Mesenteric fat pad (tissue), 1 donor: Measurements from ENCODE around the gene EXOC6. TPM values are rescaled to one million over a fixed set of nuclear protein-coding genes. Genes with fewer than 3 reads are reported as not detected.
"Not testable (repeated sequence)": the region's sequence is repeated elsewhere in the genome, so short reads cannot be mapped to it uniquely, and the experiment has no call there.

Experiments
- DNase-seq: peaks from one replicate; pipeline ENCODE4 v3.0.0-alpha.2; 2020; ENCODE audit warnings: low spot score
- total RNA-seq: library from RNA; stranded (reverse); fragmentation: NEBNext Ultra II Directional; extraction: Animal tissue kit (Norgen Biotek cat#: 25700); gene quantifications from one replicate; pipeline ENCODE4 v1.2.1, GENCODE V29; 2021
- donor health status: DM: yes; HTN: yes; CAD: no.

EXOC6 gene
- total RNA-seq, 1 donor from 2014 or later: 12.3 TPM

GRCh38 chr10:92937876-92938275 is 89.6 kb downstream of the EXOC6 start:
- no peak for DNase-seq

GRCh38 chr10:92938841-92939240 is 90.5 kb downstream of the EXOC6 start:
- DNase-seq: no peak

- DNase-seq: no peak
Observed at GRCh38 chr10:92942226-92942625, 93.9 kb downstream of the EXOC6 start.

DNA sequence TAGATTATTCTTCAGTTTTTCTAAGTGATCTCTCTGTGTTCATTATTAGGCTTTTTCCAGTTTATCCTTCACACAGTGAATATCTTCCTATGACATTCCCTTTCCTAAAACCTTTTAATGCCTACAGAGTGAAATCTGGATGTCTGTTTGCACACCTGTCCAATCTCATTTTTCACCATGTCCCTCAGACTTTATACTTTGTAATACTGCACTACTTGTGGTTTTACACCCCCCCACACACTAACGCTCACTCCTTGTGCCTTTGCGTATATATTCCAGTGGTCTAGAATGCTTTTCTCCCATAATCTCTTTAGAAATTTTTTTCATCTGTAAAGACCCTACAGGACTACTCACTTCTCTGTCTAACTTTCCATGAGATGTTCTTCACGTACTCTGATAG is 98.2 kb downstream of the EXOC6 start:
- DNase-seq: no peak

GRCh38 chr10:92952573-92952972 is 104.3 kb downstream of the EXOC6 start:
- not testable (repeated sequence) for DNase-seq

DNA sequence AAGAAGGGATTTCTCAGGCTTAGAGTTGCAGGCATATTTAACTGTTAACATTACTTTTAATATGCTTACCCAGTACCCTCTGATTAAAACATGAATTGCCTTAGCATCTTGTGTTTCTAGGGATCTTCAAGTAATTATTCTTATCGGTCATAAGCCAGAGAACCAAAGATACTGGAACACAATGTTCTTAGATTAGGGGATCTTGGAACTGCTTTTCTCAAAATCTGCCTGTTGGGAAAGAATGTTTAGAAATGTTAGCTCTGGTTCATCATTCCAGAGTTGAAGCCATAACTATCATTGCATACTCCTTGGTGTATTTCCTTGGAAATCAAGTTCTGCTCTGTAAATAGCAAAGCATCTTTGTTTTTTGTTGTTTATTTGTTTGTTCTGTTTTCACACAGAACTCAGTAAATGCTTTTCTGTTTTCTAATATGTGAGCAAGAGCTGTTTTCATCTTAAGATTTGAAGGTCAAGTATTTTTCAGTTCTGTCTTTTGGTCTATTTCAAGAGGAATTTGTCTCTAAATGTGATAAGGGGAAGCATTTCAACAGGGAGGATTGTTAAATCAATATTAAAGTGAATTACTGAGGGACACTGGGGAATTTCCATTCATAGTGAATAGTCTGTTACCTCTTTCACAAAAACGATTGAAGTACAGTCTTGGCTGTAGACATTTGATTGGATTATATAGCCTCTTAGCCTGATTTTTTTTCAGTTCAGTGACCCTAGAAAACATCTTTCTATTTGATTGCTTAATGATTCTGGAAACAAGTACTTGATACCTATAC is 109.1 kb downstream of the EXOC6 start:
- no peak for DNase-seq

GRCh38 chr10:92961638-92962037 is 113.3 kb downstream of the EXOC6 start:
- DNase-seq: no peak

DNA sequence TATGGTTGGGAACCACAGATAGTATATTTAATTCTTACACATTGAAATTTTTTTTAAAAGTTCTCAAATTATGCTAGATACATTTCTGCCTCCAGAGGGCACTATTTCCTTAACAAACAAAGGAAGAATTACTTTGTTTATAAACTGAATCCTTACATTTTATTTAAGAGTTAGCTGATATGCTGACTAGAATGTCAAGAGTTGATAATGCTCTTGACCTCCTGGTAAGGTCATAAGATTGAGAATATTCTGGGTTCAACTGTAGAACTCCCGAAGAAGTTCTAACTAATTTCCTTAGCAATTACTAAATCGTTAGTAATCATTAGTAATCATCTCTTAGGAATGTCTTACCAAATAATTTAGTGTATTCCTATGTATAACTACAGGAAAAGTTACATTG is 117.0 kb downstream of the EXOC6 start:
- DNase-seq: no peak

- no peak for DNase-seq
Observed at GRCh38 chr10:92967641-92968040, 119.3 kb downstream of the EXOC6 start.

DNA sequence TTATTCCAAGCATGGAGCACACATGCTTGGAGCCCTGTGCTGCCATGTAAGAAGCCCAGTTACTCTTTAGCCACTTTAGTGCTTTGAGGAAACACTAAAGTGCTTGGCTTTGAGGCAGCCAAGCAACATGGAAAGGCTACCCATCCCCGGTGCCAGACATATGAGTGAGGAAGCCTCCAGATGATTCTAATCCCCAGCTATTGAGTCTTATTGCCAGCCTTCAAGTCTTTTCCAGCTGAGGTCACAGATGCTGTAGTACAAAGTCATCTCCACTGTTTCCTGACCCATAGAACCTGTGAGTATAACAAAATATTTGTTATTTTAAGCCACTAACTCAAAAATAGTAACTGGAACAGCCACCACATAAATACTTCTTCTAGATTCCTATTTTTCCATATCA is 120.8 kb downstream of the EXOC6 start:
- DNase-seq: no peak

DNA sequence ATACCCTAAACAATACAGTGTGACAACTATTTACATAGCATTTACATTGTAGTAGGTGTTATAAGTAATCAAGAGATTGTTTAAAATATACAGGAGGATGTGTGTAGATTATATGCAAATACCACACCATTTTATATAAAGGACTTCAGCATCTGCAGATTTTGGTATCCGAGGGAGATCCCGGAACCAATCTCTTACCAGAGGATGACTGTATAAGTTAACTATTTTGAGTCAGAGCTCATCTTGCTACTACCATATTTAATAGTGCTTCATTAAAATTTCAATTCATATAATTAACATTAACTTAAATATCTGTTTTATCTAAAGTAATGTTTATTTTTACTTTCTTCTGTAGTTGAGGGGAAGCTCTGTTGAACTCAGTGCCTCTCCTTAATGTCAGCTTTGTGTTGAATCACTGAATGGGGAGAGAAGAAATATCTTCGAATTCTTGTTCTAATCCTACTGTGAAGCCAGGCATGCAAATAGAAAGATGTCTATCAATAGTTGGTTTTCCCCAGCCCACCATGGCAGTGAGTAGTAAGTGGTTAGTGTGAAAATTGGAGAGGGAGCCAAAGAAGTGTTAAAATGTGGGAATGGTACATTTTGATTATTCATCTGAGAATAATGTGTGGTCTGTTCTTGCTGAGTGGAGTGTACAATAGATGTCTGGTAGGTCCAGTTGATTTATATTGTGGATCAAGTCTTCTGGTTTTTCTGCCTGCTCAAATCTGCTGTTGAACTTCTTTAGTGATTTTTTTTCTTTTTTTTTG is 122.2 kb downstream of the EXOC6 start:
- DNase-seq: no peak

- DNase-seq: no peak
Observed at GRCh38 chr10:92972066-92972870, 123.9 kb downstream of the EXOC6 start.

DNA sequence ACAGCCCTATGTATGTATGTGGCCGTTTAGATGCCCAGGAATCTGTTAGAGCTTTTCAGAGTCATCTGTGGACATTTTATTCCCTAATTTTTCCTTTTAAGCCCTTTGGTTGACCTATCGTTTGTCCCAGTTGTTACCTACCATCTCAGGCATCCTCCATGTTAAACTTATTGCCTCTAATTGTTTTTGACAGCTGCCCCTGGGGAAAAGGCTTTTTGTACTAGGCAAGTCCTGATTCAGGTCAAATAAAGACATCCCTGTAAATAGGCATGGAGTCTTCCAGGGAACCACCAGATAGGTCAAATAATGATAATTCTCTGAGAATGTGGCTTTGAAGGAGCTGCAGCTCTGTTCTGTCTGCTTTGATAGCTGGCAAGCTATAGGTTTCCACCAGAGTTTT is 124.6 kb downstream of the EXOC6 start:
- DNase-seq: no peak

DNA sequence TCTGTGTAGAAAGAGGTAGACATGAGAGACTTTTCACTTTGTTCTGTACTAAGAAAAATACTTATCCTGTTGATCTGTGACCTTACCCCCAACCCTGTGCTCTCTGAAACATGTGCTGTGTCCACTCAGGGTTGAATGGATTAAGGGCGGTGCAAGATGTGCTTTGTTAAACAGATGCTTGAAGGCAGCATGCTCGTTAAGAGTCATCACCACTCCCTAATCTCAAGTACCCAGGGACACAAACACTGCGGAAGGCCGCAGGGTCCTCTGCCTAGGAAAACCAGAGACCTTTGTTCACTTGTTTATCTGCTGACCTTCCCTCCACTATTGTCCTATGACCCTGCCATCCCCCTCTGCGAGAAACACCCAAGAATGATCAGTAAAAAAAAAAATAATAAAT is 128.0 kb downstream of the EXOC6 start:
- DNase-seq: not testable (repeated sequence)

DNA sequence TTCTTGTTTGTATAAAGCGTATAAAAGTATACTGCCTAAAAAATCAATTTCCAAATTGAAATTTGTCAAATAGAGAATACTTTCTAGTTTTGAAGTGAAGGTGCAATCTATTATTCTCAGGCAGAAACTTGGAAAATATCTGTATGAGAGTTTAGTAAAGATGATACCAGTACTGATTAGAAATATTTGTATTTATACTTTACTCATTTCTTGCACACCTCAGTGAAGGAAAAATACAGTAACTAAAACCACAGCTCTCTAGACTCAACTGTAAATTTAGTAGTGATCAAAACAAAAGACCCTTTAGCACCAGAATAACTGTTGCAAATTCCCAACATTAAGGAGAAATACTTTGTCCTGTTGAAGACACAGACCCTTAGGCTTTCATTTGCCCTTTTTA is 140.9 kb downstream of the EXOC6 start:
- no peak for DNase-seq

DNA sequence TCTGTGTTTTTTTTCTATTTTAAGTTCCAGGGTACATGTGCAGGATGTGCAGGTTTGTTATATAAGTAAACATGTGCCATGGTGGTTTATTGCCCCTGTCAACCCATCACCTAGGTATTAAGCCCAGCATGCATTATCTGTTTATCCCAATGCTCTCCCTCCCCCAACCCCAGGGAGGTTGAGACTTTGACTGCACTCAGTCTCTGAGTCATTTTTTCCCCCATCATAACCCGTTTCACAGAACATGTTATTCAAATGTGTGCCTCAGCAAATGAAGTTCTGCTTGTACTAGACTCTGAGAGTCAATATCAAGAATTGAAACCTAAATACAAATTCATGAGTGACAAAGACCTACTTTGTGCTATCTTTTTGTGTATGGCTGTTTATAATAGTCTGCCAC is 142.3 kb downstream of the EXOC6 start:
- no peak for DNase-seq

DNA sequence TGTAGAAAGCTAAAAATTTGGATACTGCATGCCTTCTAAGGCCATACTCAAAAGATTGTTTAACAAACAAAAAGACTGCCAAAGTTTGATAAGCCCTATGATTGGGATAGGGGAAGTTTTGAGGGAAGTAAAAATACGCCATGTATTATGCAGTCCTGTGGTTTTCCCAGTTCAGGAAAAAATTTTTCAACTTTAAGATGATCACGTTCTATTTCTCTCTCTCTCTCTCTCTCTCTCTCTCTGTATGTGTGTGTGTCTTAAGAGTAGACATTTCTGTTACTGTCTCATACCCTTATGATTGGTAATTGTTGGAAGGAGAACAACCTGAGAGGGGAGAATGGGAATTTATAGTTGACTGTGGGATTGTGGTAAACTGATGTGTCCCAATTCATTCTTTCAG is 143.2 kb downstream of the EXOC6 start:
- no peak for DNase-seq

GRCh38 chr10:92993699-92994272 is 145.5 kb downstream of the EXOC6 start:
- DNase-seq: no peak

GRCh38 chr10:92995509-92995908 is 147.2 kb downstream of the EXOC6 start:
- no peak for DNase-seq

DNA sequence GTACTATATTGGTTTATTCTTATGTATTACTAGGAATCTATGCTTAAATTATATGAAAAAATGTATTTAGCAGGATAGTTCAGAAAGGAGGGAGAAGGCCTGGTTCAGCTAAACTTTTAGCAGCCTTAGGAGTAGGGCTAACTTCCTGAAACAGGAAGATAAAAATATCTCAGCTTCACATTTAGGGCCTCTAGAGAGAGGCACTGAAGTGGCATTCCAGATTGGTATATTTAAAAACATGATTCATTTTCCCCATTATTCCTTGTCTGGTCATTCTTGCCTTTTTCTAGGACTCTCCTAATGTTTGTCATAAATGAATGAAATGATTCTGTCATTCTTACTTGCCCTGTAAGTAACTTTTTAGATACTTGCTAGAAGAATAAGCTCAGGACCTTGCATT is 149.3 kb downstream of the EXOC6 start:
- DNase-seq: no peak

- no peak for DNase-seq
Observed at GRCh38 chr10:92999191-92999590, 150.9 kb downstream of the EXOC6 start.
